HG02981 (cell line): ENCODE data around the gene MAD2L1BP.

ENCODE experiments used
- ATAC-seq: cut with Tn5 transposase; IDR thresholded peaks from one replicate; pipeline ENCODE4 v1.9.1; 2021; ENCODE audit warnings: mild to moderate bottlenecking, moderate library complexity; ENCODE audit not compliant: unreplicated experiment

MAD2L1BP gene

GRCh38 chr6:43680308-43681200, 44.9 kb downstream of the MAD2L1BP start:
- no peak for ATAC-seq

GRCh38 chr6:43681303-43681702, 45.7 kb downstream of the MAD2L1BP start:
- no peak for ATAC-seq

DNA sequence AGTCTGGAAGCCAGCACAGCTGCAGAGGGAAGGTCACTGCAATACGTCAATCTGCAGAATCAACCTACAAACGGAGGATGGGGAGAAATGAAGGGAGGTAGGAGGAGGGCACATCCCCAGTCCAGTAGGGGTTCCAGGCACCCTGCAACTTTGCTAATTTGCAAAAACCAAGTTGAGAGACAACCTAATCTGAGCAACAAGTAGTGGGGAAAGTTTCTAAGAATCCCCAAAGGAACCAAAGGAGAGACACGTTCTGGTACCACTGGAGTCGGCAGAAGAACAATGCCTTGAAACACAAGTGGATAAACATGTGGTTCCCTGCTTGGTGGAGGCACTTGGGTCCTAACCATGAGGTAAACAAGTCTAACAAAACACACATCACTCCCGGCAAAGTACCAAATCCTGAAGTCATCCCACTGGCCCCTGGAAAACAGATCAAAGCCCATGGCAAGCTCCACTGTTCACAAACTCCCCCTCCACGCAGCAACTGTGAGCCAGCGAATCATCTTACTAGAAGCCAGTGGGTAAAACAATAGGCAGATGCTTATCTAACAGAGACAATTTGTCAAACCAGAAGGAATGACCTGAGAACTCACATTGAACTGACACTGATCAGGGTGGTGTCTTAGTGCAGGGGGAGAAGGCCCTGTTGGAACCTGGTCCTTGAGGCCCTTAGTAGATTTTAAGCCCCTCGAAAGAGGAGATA, 47.2 kb downstream of the MAD2L1BP start:
- ATAC-seq = no peak

DNA sequence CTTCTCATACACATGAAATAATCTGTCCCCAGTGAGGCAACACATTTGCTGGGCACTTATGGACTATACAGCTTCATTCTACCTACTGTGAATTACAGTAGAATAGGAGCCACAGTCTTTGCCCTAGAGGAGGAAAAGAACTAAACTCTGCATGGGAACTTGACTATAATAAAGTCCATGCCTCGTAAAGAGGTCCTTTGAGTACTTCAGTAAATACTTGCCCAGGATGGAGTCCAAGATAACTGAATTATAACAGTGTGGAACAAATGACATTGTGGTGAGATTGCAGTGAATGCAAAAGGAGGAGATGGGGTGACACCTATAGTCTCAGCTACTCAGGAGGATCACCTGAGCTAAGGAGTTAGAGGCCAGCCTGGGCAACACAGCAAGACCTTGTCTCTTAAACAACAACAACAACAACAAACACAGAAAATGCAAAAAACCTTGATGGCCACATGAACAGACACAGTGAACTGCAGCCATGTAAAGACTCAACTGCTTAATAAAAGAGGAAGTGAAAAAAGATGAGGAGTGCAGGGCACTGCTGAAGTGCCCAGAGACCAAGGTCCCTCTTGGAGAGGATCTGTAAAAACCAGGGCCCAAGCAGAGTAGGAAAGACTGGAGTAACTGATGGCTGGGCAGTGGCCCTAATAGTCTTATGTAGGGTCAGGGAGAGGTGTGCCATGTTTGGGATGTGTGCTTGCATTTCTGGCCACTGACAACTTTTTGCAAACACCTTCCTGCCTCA, 48.2 kb downstream of the MAD2L1BP start:
- peak; percentile 59 for ATAC-seq

DNA sequence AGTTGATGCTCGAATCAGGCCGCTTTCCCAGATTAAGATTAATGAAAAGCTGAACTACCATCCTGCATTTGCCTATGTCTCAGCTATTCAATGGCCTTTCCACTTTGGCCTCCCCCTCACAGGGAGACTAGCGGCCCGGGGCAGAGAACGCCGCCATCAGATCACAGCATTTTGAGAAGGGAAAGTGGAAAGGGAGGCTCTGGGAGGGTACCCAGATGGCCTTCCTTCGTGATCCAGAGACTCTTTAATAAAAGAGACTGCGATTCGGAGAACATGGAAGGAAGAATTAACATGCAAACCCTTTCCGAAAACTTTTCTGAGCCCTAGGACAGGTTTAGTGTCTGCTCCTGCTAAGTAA, 51.4 kb downstream of the MAD2L1BP start:
- ATAC-seq = no peak

- peak; percentile 84 for ATAC-seq
Observed at GRCh38 chr6:43687437-43688347, 52.1 kb downstream of the MAD2L1BP start, which contains the start of gene MRPS18A. TSS of gene MRPS18A (minus strand) at chr6:43687791. CDS start at chr6:43687779, 12 bp downstream.

GRCh38 chr6:43689421-43689820, 53.8 kb downstream of the MAD2L1BP start:
- ATAC-seq = no peak
